GM23248 (cell line): Measurements from ENCODE around the gene NACA2. TPM values are rescaled to one million over a fixed set of nuclear protein-coding genes. Genes with fewer than 3 reads are reported as not detected.

Experiments
- DNase-seq: peaks from one replicate; pipeline ENCODE4 v3.0.0-alpha.2; 2015
- H2AFZ ChIP-seq: fragments of 200-600 bp; sonication (generic); 2 replicates; pipeline ENCODE4 v1.6.1; 2016; ENCODE audit warnings: antibody characterized with exemption
- H3F3A ChIP-seq: fragments of 200-600 bp; sonication (generic); 2 replicates; pipeline ENCODE4 v1.6.1; 2016; ENCODE audit warnings: mild to moderate bottlenecking, antibody characterized with exemption, mixed run types; ENCODE audit not compliant: insufficient read depth
- H3K27ac ChIP-seq: fragments of 200-600 bp; sonication (generic); 2 replicates; pipeline ENCODE4 v1.5.1; 2016; ENCODE audit warnings: mild to moderate bottlenecking
- H3K27me3 ChIP-seq: fragments of 200-600 bp; sonication (generic); replicated peaks from 2 replicates; pipeline ENCODE4 v1.6.1; 2016; ENCODE audit warnings: mild to moderate bottlenecking; ENCODE audit not compliant: insufficient read depth
- H3K36me3 ChIP-seq: fragments of 200-600 bp; sonication (generic); 2 replicates; pipeline ENCODE4 v1.6.1; 2016; ENCODE audit warnings: low read depth, mild to moderate bottlenecking
- H3K4me1 ChIP-seq: fragments of 200-600 bp; sonication (generic); 2 replicates; pipeline ENCODE4 v1.6.1; 2016; ENCODE audit warnings: mild to moderate bottlenecking; ENCODE audit not compliant: insufficient read depth
- H3K4me2 ChIP-seq: fragments of 200-600 bp; sonication (generic); one replicate; pipeline ENCODE4 v1.6.1; 2016; ENCODE audit warnings: mild to moderate bottlenecking; ENCODE audit not compliant: unreplicated experiment
- H3K4me3 ChIP-seq: fragments of 200-600 bp; sonication (generic); 2 replicates; pipeline ENCODE4 v1.5.1; 2016; ENCODE audit warnings: mild to moderate bottlenecking
- H3K79me2 ChIP-seq: fragments of 200-600 bp; sonication (generic); 2 replicates; pipeline ENCODE4 v1.6.1; 2016; ENCODE audit warnings: mild to moderate bottlenecking; ENCODE audit not compliant: insufficient read depth
- H3K9ac ChIP-seq: fragments of 200-600 bp; sonication (generic); 2 replicates; pipeline ENCODE4 v1.6.1; 2016; ENCODE audit warnings: mild to moderate bottlenecking
- H3K9me2 ChIP-seq: fragments of 200-600 bp; sonication (generic); 2 replicates; pipeline ENCODE4 v1.6.1; 2016; ENCODE audit warnings: mixed run types, mild to moderate bottlenecking, moderate library complexity; ENCODE audit not compliant: insufficient read depth
- H3K9me3 ChIP-seq: fragments of 200-600 bp; sonication (generic); one replicate; pipeline ENCODE4 v1.6.1; 2017; ENCODE audit warnings: low read depth
- H4K20me1 ChIP-seq: fragments of 200-600 bp; sonication (generic); 2 replicates; pipeline ENCODE4 v1.6.0; 2016; ENCODE audit not compliant: insufficient read depth
- EZH2 ChIP-seq: fragments of 200-600 bp; sonication (generic); IDR thresholded peaks from 2 replicates; pipeline ENCODE4 v1.6.1; 2018; ENCODE audit warnings: antibody characterized with exemption, mild to moderate bottlenecking; ENCODE audit not compliant: insufficient read depth, poor library complexity, severe bottlenecking
- EZH2phosphoT487 ChIP-seq: fragments of 200-600 bp; sonication (generic); IDR thresholded peaks from 2 replicates; pipeline ENCODE4 v1.6.1; 2018; ENCODE audit warnings: antibody characterized with exemption, moderate library complexity, mild to moderate bottlenecking, low read depth; ENCODE audit not compliant: insufficient read depth
- WGBS, 2 experiments: methylation state at CpG; one replicate each; pipeline ENCODE4 v1.1.6; 2015 to 2017; ENCODE audit warnings: low lambda C conversion rate in 2 of 2, low coverage in 1 of 2; ENCODE audit errors: missing lambda C conversion rate in 2 of 2; 5-methylcytosine and 5-hydroxymethylcytosine counted together
- in situ Hi-C: fragments of 300-500 bp; cut with MboI; formaldehyde crosslinking; loops from 2 replicates; pipeline ENCODE4 v1.15.0; 2020
- polyA plus RNA-seq: library from polyadenylated mRNA; unstranded; fragments of >200 nt; fragmentation: Nextera tagmentation; extraction: Ambion mirVana; gene quantifications from 2 replicates; pipeline ENCODE4 v1.2.1, GENCODE V29; 2016
- total RNA-seq: library from RNA; depleted of rRNA; stranded (reverse); fragments of >200 nt; shearing (Covaris generic); gene quantifications from 2 replicates; pipeline ENCODE4 v1.2.3, GENCODE V29; 2014

The NACA2 gene
- total and polyA plus RNA-seq, 2 experiments from 2014 or later, result not detected

DNA sequence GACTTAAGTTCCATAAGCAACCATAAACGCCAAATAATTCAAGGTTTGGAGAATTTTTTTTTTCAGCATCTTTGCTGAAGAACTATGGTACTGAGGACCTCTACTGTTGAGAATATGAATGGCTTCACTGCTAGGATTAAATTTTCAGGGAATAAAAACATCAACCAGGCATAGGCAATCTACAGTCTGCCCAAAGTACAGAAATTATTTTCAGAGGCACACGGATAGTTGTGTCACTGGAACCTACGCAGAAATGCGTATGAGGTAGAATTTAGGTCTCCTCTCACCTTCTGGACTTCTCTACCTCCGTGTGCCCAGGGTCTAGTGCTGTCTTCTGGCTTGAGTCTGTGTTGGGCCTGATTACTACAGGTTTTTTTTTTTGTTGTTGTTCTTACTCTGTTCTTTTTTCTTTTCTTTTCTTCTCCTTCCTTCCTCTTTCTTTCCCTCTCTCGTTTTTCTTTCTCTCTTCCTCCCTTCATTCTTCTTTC lies 39.7 kb downstream of the NACA2 start:
- WGBS, 2 experiments, result 5 to 29% methylated on average over 6 of the region's 6 CpGs
- Histone ChIP-seq H3K9me3 (no peaks in the 10 kb centered on the region), H3K79me2 (no peaks in the 10 kb centered on the region), H4K20me1 (no peaks in the 10 kb centered on the region), H3K4me1 (no peaks in the 10 kb centered on the region), H3K4me2 (no peak overlapping the region), H3F3A (no peaks in the 10 kb centered on the region), H3K9ac (no peak overlapping the region), H3K27ac (no peak overlapping the region), H2AFZ (peak overlapping the region; percentile 24; the same call in 1 of the 2 replicates), H3K9me2 (no peaks in the 10 kb centered on the region), H3K27me3 (peaks cover 57% of the 10 kb centered on the region), H3K36me3 (no peaks in the 10 kb centered on the region), H3K4me3 (no peak overlapping the region)
- TF ChIP-seq EZH2phosphoT487 (no peak), EZH2 (no peak)
- in situ Hi-C loops, result loop anchor here (5.0 to 25.0 kb wide), 3 partner anchors 134 to 814 kb away; no protein-coding TSS in a partner anchor
- DNase-seq, result peak; percentile 70

DNA sequence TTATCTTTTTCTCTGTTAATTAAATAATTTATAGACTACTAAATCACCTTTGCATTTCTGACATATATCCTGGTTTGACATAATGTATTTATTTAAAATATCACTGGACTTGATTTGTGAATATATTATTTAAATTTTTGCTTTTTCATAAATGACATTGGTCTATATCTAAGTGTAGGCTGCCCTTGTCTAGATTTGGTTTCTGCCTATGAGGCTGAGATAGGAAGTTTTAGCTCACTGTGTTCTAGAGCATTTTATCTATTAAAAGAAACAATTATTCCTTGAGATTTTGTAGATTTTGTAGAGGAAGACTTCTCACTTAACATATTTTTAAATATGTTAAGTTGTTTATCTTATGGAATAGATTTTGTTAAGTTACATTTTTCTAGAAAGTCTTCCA lies 43.9 kb downstream of the NACA2 start:
- Histone ChIP-seq H3K9me2 (no peaks in the 10 kb centered on the region), H3K4me1 (no peaks in the 10 kb centered on the region), H3K79me2 (no peaks in the 10 kb centered on the region), H4K20me1 (no peaks in the 10 kb centered on the region), H3K27ac (no peak overlapping the region), H3K9me3 (no peaks in the 10 kb centered on the region), H3F3A (no peaks in the 10 kb centered on the region), H3K9ac (no peak overlapping the region), H3K36me3 (no peaks in the 10 kb centered on the region), H3K4me2 (no peak overlapping the region), H2AFZ (no peak overlapping the region), H3K4me3 (no peak overlapping the region), H3K27me3 (peaks cover 59% of the 10 kb centered on the region)
- in situ Hi-C loops, result no loop called here
- TF ChIP-seq EZH2 (no peak), EZH2phosphoT487 (no peak)
- no peak for DNase-seq

DNA sequence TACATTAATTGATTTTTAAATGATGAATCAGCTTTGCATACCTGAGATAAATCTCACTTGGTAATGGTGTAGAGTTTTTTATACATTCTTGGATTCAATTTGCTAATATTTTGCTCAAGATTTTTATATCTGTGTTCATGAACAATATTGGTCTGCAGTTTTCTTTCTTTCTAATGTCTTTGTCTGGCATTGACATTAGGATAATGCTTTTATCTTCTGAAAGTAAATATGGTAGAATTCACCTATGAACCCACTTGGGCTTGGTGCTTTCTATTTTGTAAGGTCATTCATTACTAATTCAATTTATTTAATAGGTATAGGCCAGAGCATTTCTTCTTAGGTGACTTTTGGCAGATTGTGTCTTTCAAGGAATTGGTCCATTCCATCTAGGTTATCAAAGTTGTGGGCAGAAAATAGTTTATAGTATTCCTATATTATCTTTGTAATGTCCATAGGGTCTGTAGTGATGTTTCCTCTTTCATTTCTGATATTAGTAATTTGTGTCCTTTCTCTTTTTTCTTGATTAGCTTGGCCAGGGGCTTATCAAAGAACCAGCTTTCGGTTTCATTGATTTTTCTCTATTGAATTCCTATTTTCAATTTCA lies 45.6 kb downstream of the NACA2 start:
- H3K4me1 ChIP-seq, result no peaks in the 10 kb centered on the region
- no peaks in the 10 kb centered on the region for H3K36me3 ChIP-seq
- no peak overlapping the region for H3K27ac ChIP-seq
- no peaks in the 10 kb centered on the region for H3F3A ChIP-seq
- H3K9me2 ChIP-seq, result no peaks in the 10 kb centered on the region
- H3K9me3 ChIP-seq, result peaks cover 4% of the 10 kb centered on the region
- no peaks in the 10 kb centered on the region for H4K20me1 ChIP-seq
- no peak for DNase-seq
- H3K4me2 ChIP-seq, result no peak overlapping the region
- no peak overlapping the region for H3K9ac ChIP-seq
- in situ Hi-C loops, result no loop called here
- TF ChIP-seq EZH2phosphoT487 (no peak), EZH2 (no peak)
- H2AFZ ChIP-seq, result no peak overlapping the region
- WGBS, 2 experiments, result 36 to 50% methylated on average over 1 of the region's 1 CpG
- no peak overlapping the region for H3K4me3 ChIP-seq
- no peaks in the 10 kb centered on the region for H3K79me2 ChIP-seq
- peaks cover 55% of the 10 kb centered on the region for H3K27me3 ChIP-seq

DNA sequence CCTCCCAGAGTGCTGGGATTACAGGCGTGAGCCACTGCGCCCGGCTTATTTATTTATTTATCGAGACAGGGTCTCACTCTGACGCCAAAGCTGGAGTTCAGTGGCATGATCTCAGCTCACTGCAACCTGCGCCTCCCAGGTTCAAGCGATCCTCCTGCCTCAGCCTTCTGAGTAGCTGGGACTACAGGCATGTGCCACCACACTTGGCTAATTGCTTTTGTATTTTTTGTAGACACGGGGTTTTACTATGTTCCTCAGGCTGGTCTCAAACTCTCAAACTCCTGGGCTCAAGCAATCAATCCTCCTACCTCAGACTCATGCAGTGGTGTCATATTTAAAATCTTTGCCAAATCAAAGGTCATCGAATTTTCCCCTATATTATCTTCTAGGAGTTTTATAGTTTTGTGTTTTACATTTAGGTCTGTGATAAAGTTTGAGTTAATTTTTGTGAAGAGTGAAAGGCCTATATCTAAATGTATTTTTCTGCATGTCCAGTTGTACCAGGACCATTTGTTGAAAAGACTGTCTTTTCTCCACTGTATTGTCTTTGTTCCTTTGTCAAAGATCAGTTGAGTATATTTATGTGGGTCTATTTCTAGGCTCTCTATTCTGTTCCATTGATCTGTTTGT lies 47.1 kb downstream of the NACA2 start:
- no peak overlapping the region for H3K9ac ChIP-seq
- no peak overlapping the region for H3K4me3 ChIP-seq
- H3K36me3 ChIP-seq, result no peaks in the 10 kb centered on the region
- H3K9me3 ChIP-seq, result peaks cover 4% of the 10 kb centered on the region
- no peaks in the 10 kb centered on the region for H4K20me1 ChIP-seq
- H3F3A ChIP-seq, result no peaks in the 10 kb centered on the region
- no peak overlapping the region for H3K4me2 ChIP-seq
- no peaks in the 10 kb centered on the region for H3K79me2 ChIP-seq
- TF ChIP-seq EZH2phosphoT487 (no peak), EZH2 (no peak)
- no peak overlapping the region for H3K27ac ChIP-seq
- H3K9me2 ChIP-seq, result no peaks in the 10 kb centered on the region
- H3K27me3 ChIP-seq, result peaks cover 40% of the 10 kb centered on the region
- no peaks in the 10 kb centered on the region for H3K4me1 ChIP-seq
- no peak for DNase-seq
- no peak overlapping the region for H2AFZ ChIP-seq
- 56% methylated on average over 9 of the region's 9 CpGs for WGBS, 2 experiments
- in situ Hi-C loops, result no loop called here

DNA sequence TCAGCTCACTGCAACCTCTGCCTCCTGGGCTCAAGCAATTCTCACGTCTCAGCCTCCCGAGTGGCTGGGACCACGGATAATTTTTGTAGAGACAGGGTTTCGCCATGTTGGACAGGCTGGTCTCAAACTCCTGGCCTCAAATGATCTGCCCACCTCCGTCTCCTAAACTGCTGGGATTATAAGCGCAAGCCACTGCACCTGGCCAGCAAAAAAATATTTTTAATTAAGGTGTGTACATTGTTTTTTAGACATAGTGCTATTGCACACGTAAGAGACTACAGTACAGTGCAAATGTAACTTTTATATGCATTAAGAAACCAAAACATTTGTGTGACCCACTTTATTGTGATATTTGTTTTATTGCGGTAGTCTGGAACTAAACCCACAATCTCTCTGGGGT lies 49.0 kb downstream of the NACA2 start:
- in situ Hi-C loops, result no loop called here
- WGBS, 2 experiments, result 58 to 62% methylated on average over 8 of the region's 8 CpGs

More for the DNA sequence above, 49.0 kb downstream of the NACA2 start:
- Histone ChIP-seq H3K27ac (no peak overlapping the region), H3K9me3 (peaks cover 4% of the 10 kb centered on the region), H2AFZ (no peak overlapping the region), H4K20me1 (no peaks in the 10 kb centered on the region), H3K27me3 (peaks cover 21% of the 10 kb centered on the region), H3F3A (no peaks in the 10 kb centered on the region), H3K4me2 (no peak overlapping the region), H3K4me1 (no peaks in the 10 kb centered on the region), H3K79me2 (no peaks in the 10 kb centered on the region), H3K4me3 (no peak overlapping the region), H3K9ac (no peak overlapping the region), H3K36me3 (no peaks in the 10 kb centered on the region), H3K9me2 (no peaks in the 10 kb centered on the region)
- no peak for DNase-seq
- TF ChIP-seq EZH2, result no peak
- no peak for TF ChIP-seq EZH2phosphoT487
